ENCODE measurements around the gene CHRNB1. TPM values are rescaled to one million over a fixed set of nuclear protein-coding genes. Genes with fewer than 3 reads are reported as not detected.

CHRNB1 gene
- total and polyA plus RNA-seq, 2 of the 8 experiments (the other 6 are each of a cell fraction or from before 2014, with no cell fraction given): 14.1 to 28.2 TPM

GRCh38 chr17:7477392-7478275, 32.8 kb downstream of the CHRNB1 start (continued):
- no peak for TF ChIP-seq ATF3 (IDR thresholded peaks at IDR 0.05; ENCODE audit: insufficient read depth, low read depth, low read length)
- no peak for TF ChIP-seq GABPA (IDR thresholded peaks at IDR 0.05; ENCODE audit: borderline replicate concordance, insufficient read depth, low read length)
